GM12878 (cell line): ENCODE measurements around the gene COL1A2. TPM values are rescaled to one million over a fixed set of nuclear protein-coding genes. Genes with fewer than 3 reads are reported as not detected.

Experiments used
- ATAC-seq: fragments of 200-7000 bp; cut with Tn5 transposase; 3 replicates; pipeline ENCODE4 v1.9.1; 2020; ENCODE audit warnings: mild to moderate bottlenecking, moderate library complexity
- BruUV-seq: library from RNA; stranded (reverse); fragments of 400-500 nt; replicated peaks from 2 replicates; lab custom pipeline; 2021; lab: Mats Ljungman, UMichigan
- CTCF ChIA-PET: fragments of 300-600 bp; sonication (Branson Sonifier 250); formaldehyde crosslinking; extraction: SDS; loops from one replicate; lab custom pipeline; 2021; ENCODE audit warnings: inconsistent platforms; lab: Yijun Ruan, JAX
- POLR2A ChIA-PET: fragments of 350-600 bp; formaldehyde crosslinking; extraction: SDS; loops from one replicate; lab custom pipeline; 2021; ENCODE audit warnings: inconsistent platforms; lab: Charles Lee
- RAD21 ChIA-PET: fragments of 300-600 bp; sonication (Branson Sonifier 250); formaldehyde crosslinking; loops from one replicate; lab custom pipeline; 2023; ENCODE audit warnings: antibody characterized with exemption; ENCODE audit not compliant: unreplicated experiment; lab: Charles Lee
- SMC1A ChIA-PET: fragments of 300-600 bp; sonication (Branson Sonifier 250); formaldehyde crosslinking; loops from one replicate; lab custom pipeline; 2023; ENCODE audit not compliant: unreplicated experiment, uncharacterized antibody; lab: Charles Lee
- DNase-seq: peaks from one replicate; pipeline ENCODE4 v3.0.0-alpha.2; 2011; ENCODE audit warnings: low read depth, low spot score
- FAIRE-seq: peaks from 3 replicates; lab custom pipeline; 2011; peaks lifted over from hg19 to GRCh38; lab: Jason Lieb, UNC
- H2AFZ ChIP-seq: 2 replicates; pipeline ENCODE4 v1.6.0; 2011; ENCODE audit warnings: low read depth, low read length, control low read depth; ENCODE audit not compliant: control insufficient read depth
- H3K27ac ChIP-seq: 2 replicates; pipeline ENCODE4 v1.5.1; 2011; ENCODE audit warnings: control low read depth; ENCODE audit not compliant: control insufficient read depth, insufficient read depth
- H3K27me3 ChIP-seq, 2 experiments: replicated peaks in 1 of 2; 2 replicates each; pipeline versions ENCODE4 v1.6.0 to v1.6.1; 2011; ENCODE audit warnings: low read length in 1 of 2; ENCODE audit not compliant: control insufficient read depth in 2 of 2, insufficient read depth in 2 of 2
- H3K36me3 ChIP-seq, 2 experiments: 2 replicates each; pipeline ENCODE4 v1.5.1; 2011; ENCODE audit warnings: low read length in 1 of 2; ENCODE audit not compliant: control insufficient read depth in 2 of 2, insufficient read depth in 2 of 2
- H3K4me1 ChIP-seq: 2 replicates; pipeline ENCODE4 v1.6.1; 2011; ENCODE audit warnings: mild to moderate bottlenecking, low read length, moderate library complexity, mixed read lengths; ENCODE audit not compliant: control insufficient read depth, insufficient read depth
- H3K4me2 ChIP-seq: 2 replicates; pipeline ENCODE4 v1.6.0; 2011; ENCODE audit warnings: control low read depth; ENCODE audit not compliant: control insufficient read depth, insufficient read depth
- H3K4me3 ChIP-seq: fragments of 200-600 bp; sonication (generic); 2 replicates; pipeline ENCODE4 v1.5.1; 2016
- H3K79me2 ChIP-seq: 2 replicates; pipeline ENCODE4 v1.6.0; 2011; ENCODE audit warnings: low read length; ENCODE audit not compliant: control insufficient read depth, insufficient read depth
- H3K9ac ChIP-seq: 2 replicates; pipeline ENCODE4 v1.8.0; 2011; ENCODE audit warnings: low read length, control low read depth, mixed read lengths; ENCODE audit not compliant: control insufficient read depth, insufficient read depth
- H3K9me3 ChIP-seq: replicated peaks from 3 replicates; pipeline ENCODE4 v1.5.1; 2011; ENCODE audit warnings: mild to moderate bottlenecking, low read length; ENCODE audit not compliant: control insufficient read depth, insufficient read depth
- H4K20me1 ChIP-seq: 2 replicates; pipeline ENCODE4 v1.6.0; 2011; ENCODE audit not compliant: control insufficient read depth, insufficient read depth
- MYC ChIP-seq: IDR thresholded peaks from 2 replicates; pipeline ENCODE4 v1.6.1; 2011; ENCODE audit warnings: mild to moderate bottlenecking, low read length, moderate library complexity, inconsistent platforms; ENCODE audit not compliant: insufficient read depth, insufficient replicate concordance, insufficient read length, severe bottlenecking
- ZBTB40 ChIP-seq: fragments of 450-650 bp; IDR thresholded peaks from 2 replicates; pipeline ENCODE4 v1.6.1; 2016; ENCODE audit warnings: mild to moderate bottlenecking, moderate library complexity, borderline replicate concordance
- WGBS: methylation state at CpG from one replicate; pipeline ENCODE4 v1.1.6; 2016; ENCODE audit warnings: low lambda C conversion rate; ENCODE audit not compliant: insufficient replicate concordance, insufficient coverage; ENCODE audit errors: missing lambda C conversion rate; 5-methylcytosine and 5-hydroxymethylcytosine counted together
- in situ Hi-C: fragments of 300-500 bp; cut with MboI; formaldehyde crosslinking; loops from 9 replicates; pipeline ENCODE4 v1.14.3; 2018; ENCODE audit warnings: mixed read lengths
- intact Hi-C: fragments of 100-400 bp; cut with micrococcal nuclease; formaldehyde crosslinking; loops from one replicate; pipeline ENCODE4 v1.14.2; 2022; ENCODE audit not compliant: unreplicated experiment
- polyA plus RNA-seq, 11 experiments: library from polyadenylated mRNA; depleted of rRNA in 4 of 11; unstranded in 6 of 11; stranded (reverse) in 5 of 11; fragments of >200 nt; fragmentation: Nextera tagmentation in 4 of 11; fragmentation: Illumina TruSeq in 1 of 11; extraction: Ambion mirVana in 4 of 11; extraction: Trizol in 1 of 11; gene quantifications; 1 replicate in 1 of 11; 2 replicates in 10 of 11; pipeline versions ENCODE4 v1.2.1 to v1.2.3, GENCODE V29; 2011 to 2016; ENCODE audit warnings: inconsistent platforms in 2 of 11, missing spikeins in 2 of 11, low read depth in 1 of 11
- total RNA-seq, 4 experiments: library from RNA; depleted of rRNA in 3 of 4; stranded (reverse); fragments of >200 nt in 3 of 4; fragmentation: Illumina TruSeq in 1 of 4; extraction: Trizol in 1 of 4; gene quantifications; 2 replicates each; pipeline versions ENCODE4 v1.2.1 to v1.2.3, GENCODE V29; 2013 to 2021
- TF ChIP-seq, protein P1 (sequence below): fragments of 450-650 bp; formaldehyde crosslinking; IDR thresholded peaks from 2 replicates; pipeline ENCODE4 v1.4.0; 2022; ENCODE audit warnings: mild to moderate bottlenecking, moderate library complexity
- TF ChIP-seq, protein P2 (sequence below): fragments of 450-650 bp; IDR thresholded peaks from 2 replicates; pipeline ENCODE4 v1.6.1; 2017; ENCODE audit warnings: mild to moderate bottlenecking, moderate library complexity

COL1A2 gene
- total and polyA plus RNA-seq, 10 of the 15 experiments (the other 5 are each of a cell fraction or from before 2014, with no cell fraction given) = 0.03 to 2.5 (median 0.76) TPM; not detected in 4

GRCh38 chr7:94375691-94376090, 19.0 kb upstream of the COL1A2 start (continued):
- TF ChIP-seq ZBTB40 = no peak

GRCh38 chr7:94376281-94376680, 18.4 kb upstream of the COL1A2 start:
- intact Hi-C loops = no loop called here
- no peak overlapping the region for H3K9ac ChIP-seq
- no peaks in the 10 kb centered on the region for H3K27me3 ChIP-seq
- no peaks in the 10 kb centered on the region for H3K9me3 ChIP-seq
- RAD21 ChIA-PET = no interaction called here
- 0% methylated on average over 1 of the region's 1 CpG for WGBS
- ATAC-seq (no peak), DNase-seq (no peak), FAIRE-seq (no peak)
- no peaks in the 10 kb centered on the region for H3K79me2 ChIP-seq
- in situ Hi-C loops = no loop called here
- no peak overlapping the region for H3K4me2 ChIP-seq
- H4K20me1 ChIP-seq = no peaks in the 10 kb centered on the region
- POLR2A ChIA-PET = no interaction called here
- CTCF ChIA-PET = interaction anchor here (0.7 kb wide), 1 partner anchor 659 kb away, joined by 4 read pairs; no protein-coding TSS in a partner anchor
- SMC1A ChIA-PET = interaction anchor here (1.0 kb wide), 1 partner anchor 10 kb away, joined by 4 read pairs; no protein-coding TSS in a partner anchor
- no peak overlapping the region for H3K27ac ChIP-seq
- H3K36me3 ChIP-seq = no peaks in the 10 kb centered on the region
- H3K4me3 ChIP-seq = no peak overlapping the region
- H2AFZ ChIP-seq = no peak overlapping the region
- no peaks in the 10 kb centered on the region for H3K4me1 ChIP-seq
- no TSS peak for BruUV-seq
- TF ChIP-seq MYC = no peak
- TF ChIP-seq, protein P1, sequence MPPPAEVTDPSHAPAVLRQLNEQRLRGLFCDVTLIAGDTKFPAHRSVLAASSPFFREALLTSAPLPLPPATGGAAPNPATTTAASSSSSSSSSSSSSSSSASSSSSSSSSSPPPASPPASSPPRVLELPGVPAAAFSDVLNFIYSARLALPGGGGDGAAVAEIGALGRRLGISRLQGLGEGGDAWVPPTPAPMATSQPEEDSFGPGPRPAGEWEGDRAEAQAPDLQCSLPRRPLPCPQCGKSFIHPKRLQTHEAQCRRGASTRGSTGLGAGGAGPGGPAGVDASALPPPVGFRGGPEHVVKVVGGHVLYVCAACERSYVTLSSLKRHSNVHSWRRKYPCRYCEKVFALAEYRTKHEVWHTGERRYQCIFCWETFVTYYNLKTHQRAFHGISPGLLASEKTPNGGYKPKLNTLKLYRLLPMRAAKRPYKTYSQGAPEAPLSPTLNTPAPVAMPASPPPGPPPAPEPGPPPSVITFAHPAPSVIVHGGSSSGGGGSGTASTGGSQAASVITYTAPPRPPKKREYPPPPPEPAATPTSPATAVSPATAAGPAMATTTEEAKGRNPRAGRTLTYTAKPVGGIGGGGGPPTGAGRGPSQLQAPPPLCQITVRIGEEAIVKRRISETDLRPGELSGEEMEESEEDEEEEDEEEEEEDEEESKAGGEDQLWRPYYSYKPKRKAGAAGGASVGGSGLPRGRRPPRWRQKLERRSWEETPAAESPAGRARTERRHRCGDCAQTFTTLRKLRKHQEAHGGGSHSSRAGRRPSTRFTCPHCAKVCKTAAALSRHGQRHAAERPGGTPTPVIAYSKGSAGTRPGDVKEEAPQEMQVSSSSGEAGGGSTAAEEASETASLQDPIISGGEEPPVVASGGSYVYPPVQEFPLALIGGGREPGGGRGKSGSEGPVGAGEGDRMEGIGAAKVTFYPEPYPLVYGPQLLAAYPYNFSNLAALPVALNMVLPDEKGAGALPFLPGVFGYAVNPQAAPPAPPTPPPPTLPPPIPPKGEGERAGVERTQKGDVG (CRISPR knock-in tag) = no peak
- TF ChIP-seq, protein P2, sequence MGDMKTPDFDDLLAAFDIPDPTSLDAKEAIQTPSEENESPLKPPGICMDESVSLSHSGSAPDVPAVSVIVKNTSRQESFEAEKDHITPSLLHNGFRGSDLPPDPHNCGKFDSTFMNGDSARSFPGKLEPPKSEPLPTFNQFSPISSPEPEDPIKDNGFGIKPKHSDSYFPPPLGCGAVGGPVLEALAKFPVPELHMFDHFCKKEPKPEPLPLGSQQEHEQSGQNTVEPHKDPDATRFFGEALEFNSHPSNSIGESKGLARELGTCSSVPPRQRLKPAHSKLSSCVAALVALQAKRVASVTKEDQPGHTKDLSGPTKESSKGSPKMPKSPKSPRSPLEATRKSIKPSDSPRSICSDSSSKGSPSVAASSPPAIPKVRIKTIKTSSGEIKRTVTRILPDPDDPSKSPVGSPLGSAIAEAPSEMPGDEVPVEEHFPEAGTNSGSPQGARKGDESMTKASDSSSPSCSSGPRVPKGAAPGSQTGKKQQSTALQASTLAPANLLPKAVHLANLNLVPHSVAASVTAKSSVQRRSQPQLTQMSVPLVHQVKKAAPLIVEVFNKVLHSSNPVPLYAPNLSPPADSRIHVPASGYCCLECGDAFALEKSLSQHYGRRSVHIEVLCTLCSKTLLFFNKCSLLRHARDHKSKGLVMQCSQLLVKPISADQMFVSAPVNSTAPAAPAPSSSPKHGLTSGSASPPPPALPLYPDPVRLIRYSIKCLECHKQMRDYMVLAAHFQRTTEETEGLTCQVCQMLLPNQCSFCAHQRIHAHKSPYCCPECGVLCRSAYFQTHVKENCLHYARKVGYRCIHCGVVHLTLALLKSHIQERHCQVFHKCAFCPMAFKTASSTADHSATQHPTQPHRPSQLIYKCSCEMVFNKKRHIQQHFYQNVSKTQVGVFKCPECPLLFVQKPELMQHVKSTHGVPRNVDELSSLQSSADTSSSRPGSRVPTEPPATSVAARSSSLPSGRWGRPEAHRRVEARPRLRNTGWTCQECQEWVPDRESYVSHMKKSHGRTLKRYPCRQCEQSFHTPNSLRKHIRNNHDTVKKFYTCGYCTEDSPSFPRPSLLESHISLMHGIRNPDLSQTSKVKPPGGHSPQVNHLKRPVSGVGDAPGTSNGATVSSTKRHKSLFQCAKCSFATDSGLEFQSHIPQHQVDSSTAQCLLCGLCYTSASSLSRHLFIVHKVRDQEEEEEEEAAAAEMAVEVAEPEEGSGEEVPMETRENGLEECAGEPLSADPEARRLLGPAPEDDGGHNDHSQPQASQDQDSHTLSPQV = no peak
